HepG2 (cell line): ENCODE data around the gene ACER3. TPM values are rescaled to one million over a fixed set of nuclear protein-coding genes. Genes with fewer than 3 reads are reported as not detected.

ENCODE experiments used
- ATAC-seq: fragments of 200-7000 bp; cut with Tn5 transposase; 3 replicates; pipeline ENCODE4 v1.9.1; 2020; ENCODE audit warnings: mild to moderate bottlenecking, moderate library complexity
- BruUV-seq: library from RNA; stranded (reverse); fragments of 400-500 nt; replicated peaks from 2 replicates; lab custom pipeline; 2021; lab: Mats Ljungman, UMichigan
- CTCF ChIA-PET: fragments of 300-600 bp; formaldehyde crosslinking; extraction: SDS; loops from one replicate; lab custom pipeline; 2021; ENCODE audit warnings: low total read pairs, inconsistent platforms, low intra/inter-chr PET ratio; lab: Yijun Ruan, JAX
- POLR2A ChIA-PET: fragments of 350-600 bp; sonication (Branson Sonifier 250); formaldehyde crosslinking; loops from one replicate; lab custom pipeline; 2020; ENCODE audit warnings: antibody characterized with exemption, inconsistent platforms; lab: Yijun Ruan, JAX
- DNase-seq: peaks from one replicate; pipeline ENCODE4 v3.0.0-alpha.2; 2015; ENCODE audit warnings: low spot score
- FAIRE-seq: peaks from 3 replicates; lab custom pipeline; 2011; peaks lifted over from hg19 to GRCh38; lab: Jason Lieb, UNC
- H2AFZ ChIP-seq: one replicate; pipeline ENCODE4 v1.6.1; 2011; ENCODE audit warnings: low read length, inconsistent platforms
- H3K27ac ChIP-seq: fragments of 300-600 bp; 3 replicates; pipeline ENCODE4 v1.8.0; 2011; ENCODE audit warnings: mixed run types, mild to moderate bottlenecking, mixed read lengths, low read length, inconsistent platforms; ENCODE audit not compliant: insufficient read depth; ENCODE audit errors: extremely low read length
- H3K27me3 ChIP-seq, 2 experiments: fragments of 200-600 bp in 1 of 2; 2 replicates in 1 of 2; 3 replicates in 1 of 2; pipeline versions ENCODE4 v1.6.0 to v1.8.0; 2011; ENCODE audit warnings: low read length in 2 of 2, mild to moderate bottlenecking in 2 of 2, moderate library complexity in 2 of 2, inconsistent platforms in 1 of 2; ENCODE audit not compliant: insufficient read depth in 2 of 2, control insufficient read depth in 1 of 2
- H3K36me3 ChIP-seq, 2 experiments: fragments of 200-600 bp in 1 of 2; replicated peaks in 1 of 2; 2 replicates in 1 of 2; 3 replicates in 1 of 2; pipeline versions ENCODE4 v1.5.1 to v1.8.0; 2011; ENCODE audit warnings: low read length in 2 of 2, inconsistent platforms in 1 of 2; ENCODE audit not compliant: insufficient read depth in 2 of 2, control insufficient read depth in 1 of 2
- H3K4me1 ChIP-seq: 2 replicates; pipeline ENCODE4 v1.5.1; 2012; ENCODE audit warnings: low read length, inconsistent platforms; ENCODE audit not compliant: insufficient read depth
- H3K4me2 ChIP-seq: 2 replicates; pipeline ENCODE4 v1.6.0; 2011; ENCODE audit warnings: low read depth, low read length, inconsistent platforms
- H3K4me3 ChIP-seq, 3 experiments: fragments of 200-600 bp in 1 of 3; sonication (generic), shearing (Covaris generic) in 1 of 3; replicated peaks in 1 of 3; 2 replicates each; pipeline ENCODE4 v1.5.1; 2011 to 2016; ENCODE audit warnings: low read length in 3 of 3, inconsistent platforms in 2 of 3, low read depth in 2 of 3, mild to moderate bottlenecking in 2 of 3, control low read depth in 1 of 3, mixed read lengths in 1 of 3; ENCODE audit not compliant: insufficient read depth in 1 of 3
- H3K79me2 ChIP-seq: one replicate; pipeline ENCODE4 v1.6.1; 2011; ENCODE audit warnings: low read length, inconsistent platforms; ENCODE audit not compliant: insufficient read depth
- H3K9ac ChIP-seq: 2 replicates; pipeline ENCODE4 v1.6.0; 2011; ENCODE audit warnings: mild to moderate bottlenecking, low read depth, low read length, inconsistent platforms; ENCODE audit not compliant: insufficient read depth
- H3K9me3 ChIP-seq: 2 replicates; pipeline ENCODE4 v1.5.1; 2012; ENCODE audit warnings: mild to moderate bottlenecking, low read length
- H4K20me1 ChIP-seq: 2 replicates; pipeline ENCODE4 v1.6.0; 2011; ENCODE audit warnings: inconsistent platforms, mild to moderate bottlenecking, low read length, moderate library complexity; ENCODE audit not compliant: insufficient read depth
- AKAP8 ChIP-seq: sonication (generic); formaldehyde crosslinking; IDR thresholded peaks from 2 replicates; pipeline ENCODE4 v1.5.1; 2020; ENCODE audit warnings: mild to moderate bottlenecking, missing genetic modification reagents
- GPN1 ChIP-seq: sonication (generic); formaldehyde crosslinking; IDR thresholded peaks from 2 replicates; pipeline ENCODE4 v1.5.1; 2020; ENCODE audit warnings: missing genetic modification reagents, borderline replicate concordance
- KDM5A ChIP-seq: fragments of 200-600 bp; sonication (generic); IDR thresholded peaks from 2 replicates; pipeline ENCODE4 v1.7.0; 2018; ENCODE audit warnings: antibody characterized with exemption, mild to moderate bottlenecking, low read length, borderline replicate concordance
- MXD4 ChIP-seq: IDR thresholded peaks from 2 replicates; pipeline ENCODE4 v1.6.1; 2016; ENCODE audit warnings: mild to moderate bottlenecking, missing biosample characterization, missing genetic modification reagents
- PHF8 ChIP-seq: sonication (generic); formaldehyde crosslinking; IDR thresholded peaks from 2 replicates; pipeline ENCODE4 v1.5.0; 2020; ENCODE audit warnings: missing genetic modification reagents
- RFX1 ChIP-seq: fragments of 450-650 bp; IDR thresholded peaks from 2 replicates; pipeline ENCODE4 v1.6.1; 2017
- SP140L ChIP-seq: sonication (generic); formaldehyde crosslinking; IDR thresholded peaks from 2 replicates; pipeline ENCODE4 v1.4.0; 2020; ENCODE audit warnings: missing genetic modification reagents, borderline replicate concordance
- SRY ChIP-seq: sonication (generic); formaldehyde crosslinking; IDR thresholded peaks from 2 replicates; pipeline ENCODE4 v1.8.0; 2022; ENCODE audit warnings: mild to moderate bottlenecking, missing genetic modification reagents
- ZKSCAN5 ChIP-seq: sonication (generic); formaldehyde crosslinking; IDR thresholded peaks from 2 replicates; pipeline ENCODE4 v1.5.1; 2020; ENCODE audit warnings: mild to moderate bottlenecking, missing genetic modification reagents
- ZNF264 ChIP-seq: sonication (generic); formaldehyde crosslinking; IDR thresholded peaks from 2 replicates; pipeline ENCODE4 v1.4.0; 2020; ENCODE audit warnings: missing genetic modification reagents
- ZNF430 ChIP-seq: sonication (generic); formaldehyde crosslinking; IDR thresholded peaks from 2 replicates; pipeline ENCODE4 v1.9.0; 2021; ENCODE audit warnings: mild to moderate bottlenecking, missing genetic modification reagents
- ZNF574 ChIP-seq: sonication (generic); formaldehyde crosslinking; IDR thresholded peaks from 2 replicates; pipeline ENCODE4 v1.4.0; 2020; ENCODE audit warnings: missing genetic modification reagents
- ZNF577 ChIP-seq: sonication (generic); formaldehyde crosslinking; IDR thresholded peaks from 2 replicates; pipeline ENCODE4 v1.4.0; 2020; ENCODE audit warnings: mild to moderate bottlenecking, low read depth, missing genetic modification reagents, borderline replicate concordance
- ZNF672 ChIP-seq: sonication (generic); formaldehyde crosslinking; IDR thresholded peaks from 2 replicates; pipeline ENCODE4 v1.8.1; 2022; ENCODE audit warnings: missing genetic modification reagents
- ZNF737 ChIP-seq: sonication (generic); formaldehyde crosslinking; IDR thresholded peaks from 2 replicates; pipeline ENCODE4 v1.5.0; 2020; ENCODE audit warnings: missing genetic modification reagents, mild to moderate bottlenecking, borderline replicate concordance
- WGBS: methylation state at CpG from one replicate; pipeline ENCODE4 v1.1.6; 2017; ENCODE audit warnings: low lambda C conversion rate; 5-methylcytosine and 5-hydroxymethylcytosine counted together
- in situ Hi-C: cut with HindIII; loops from 2 replicates; pipeline ENCODE4 v1.10.0; 2017; ENCODE audit warnings: low pct_unique_long_range_greater_than_20kb; ENCODE audit not compliant: extremely low pct_ligation_motif_present
- intact Hi-C: fragments of 100-400 bp; cut with micrococcal nuclease; formaldehyde crosslinking; loops from one replicate; pipeline ENCODE4 v1.10.0; 2022; ENCODE audit not compliant: unreplicated experiment
- polyA plus RNA-seq, 8 experiments: library from polyadenylated mRNA; depleted of rRNA in 3 of 8; stranded (reverse) in 7 of 8; unstranded in 1 of 8; fragments of >200 nt; fragmentation: Illumina TruSeq in 4 of 8; extraction: Trizol in 4 of 8; gene quantifications; 2 replicates each; pipeline versions ENCODE4 v1.2.1 to v1.2.3, GENCODE V29; 2011 to 2016; ENCODE audit warnings: low read depth in 4 of 8, missing spikeins in 1 of 8, mixed read lengths in 1 of 8; ENCODE audit not compliant: insufficient read depth in 1 of 8
- total RNA-seq, 5 experiments: library from RNA; depleted of rRNA; stranded (reverse); fragments of >200 nt; fragmentation: Illumina TruSeq; extraction: Trizol; gene quantifications; 2 replicates each; pipeline ENCODE4 v1.2.3, GENCODE V29; 2016; ENCODE audit warnings: low read depth in 1 of 5
- TF ChIP-seq, protein P1 (sequence below): sonication (generic); formaldehyde crosslinking; IDR thresholded peaks from 2 replicates; pipeline ENCODE4 v1.4.0; 2020; ENCODE audit warnings: missing genetic modification reagents, borderline replicate concordance
- TF ChIP-seq, protein P2 (sequence below), 2 experiments: fragments of 450-650 bp in 1 of 2; sonication (generic) in 1 of 2; formaldehyde crosslinking; IDR thresholded peaks; 2 replicates each; pipeline versions ENCODE4 v1.5.0 to v1.8.0; 2020 to 2022; ENCODE audit warnings: mild to moderate bottlenecking in 1 of 2, missing genetic modification reagents in 1 of 2

Gene ACER3
- total and polyA plus RNA-seq, 2 of the 13 experiments (the other 11 are each of a cell fraction or from before 2014, with no cell fraction given) = 6.0 to 9.8 TPM

DNA sequence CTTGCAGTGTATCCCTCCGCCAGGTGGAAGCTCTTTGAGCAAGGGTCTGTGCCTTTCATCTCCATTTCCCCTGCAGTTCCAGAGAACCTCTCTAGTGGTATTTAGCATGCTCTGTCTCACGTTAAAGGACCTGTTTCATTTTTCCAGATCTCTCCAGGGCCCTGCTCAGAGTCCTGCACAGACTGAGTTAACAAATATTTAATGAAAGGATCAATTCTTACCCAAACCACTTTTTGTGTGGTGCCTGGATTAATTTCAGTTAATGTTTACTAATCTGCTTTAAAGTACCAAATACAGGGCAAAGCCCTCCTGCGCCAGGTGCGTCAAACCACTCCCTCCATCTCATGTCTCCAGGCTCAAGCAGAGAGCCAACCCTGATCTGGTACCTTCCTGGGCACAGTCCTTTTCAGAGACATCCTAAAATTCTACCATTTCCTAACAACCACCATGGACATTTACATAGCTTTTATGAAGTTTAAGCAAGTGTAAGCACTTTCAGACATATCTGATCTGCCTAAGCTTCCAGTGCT is 18.7 kb upstream of the ACER3 start:
- Histone ChIP-seq H3K4me1 (peaks cover 12% of the 10 kb centered on the region), H3K4me3 (no peak overlapping the region), H3K79me2 (no peaks in the 10 kb centered on the region), H3K36me3 (no peaks in the 10 kb centered on the region), H2AFZ (no peak overlapping the region), H3K27me3 (peaks cover 2 to 19% of the 10 kb centered on the region in 2 experiments; a peak in 4 of 5 replicates), H3K27ac (no peak overlapping the region), H3K9ac (no peak overlapping the region), H4K20me1 (no peaks in the 10 kb centered on the region), H3K9me3 (no peaks in the 10 kb centered on the region), H3K4me2 (no peak overlapping the region)
- ChIA-PET POLR2A (no interaction called here), CTCF (no interaction called here)
- ATAC-seq = no peak
- WGBS = 30% methylated on average over 4 of the region's 4 CpGs
- BruUV-seq = no TSS peak
- no peak for TF ChIP-seq RFX1
- TF ChIP-seq ZNF430 = no peak
- no peak for TF ChIP-seq GPN1 (CRISPR knock-in tag)
- TF ChIP-seq KDM5A = no peak
- no peak for TF ChIP-seq PHF8
- no peak for TF ChIP-seq SRY (CRISPR knock-in tag)
- TF ChIP-seq SP140L (CRISPR knock-in tag) = no peak
- TF ChIP-seq, protein P1, sequence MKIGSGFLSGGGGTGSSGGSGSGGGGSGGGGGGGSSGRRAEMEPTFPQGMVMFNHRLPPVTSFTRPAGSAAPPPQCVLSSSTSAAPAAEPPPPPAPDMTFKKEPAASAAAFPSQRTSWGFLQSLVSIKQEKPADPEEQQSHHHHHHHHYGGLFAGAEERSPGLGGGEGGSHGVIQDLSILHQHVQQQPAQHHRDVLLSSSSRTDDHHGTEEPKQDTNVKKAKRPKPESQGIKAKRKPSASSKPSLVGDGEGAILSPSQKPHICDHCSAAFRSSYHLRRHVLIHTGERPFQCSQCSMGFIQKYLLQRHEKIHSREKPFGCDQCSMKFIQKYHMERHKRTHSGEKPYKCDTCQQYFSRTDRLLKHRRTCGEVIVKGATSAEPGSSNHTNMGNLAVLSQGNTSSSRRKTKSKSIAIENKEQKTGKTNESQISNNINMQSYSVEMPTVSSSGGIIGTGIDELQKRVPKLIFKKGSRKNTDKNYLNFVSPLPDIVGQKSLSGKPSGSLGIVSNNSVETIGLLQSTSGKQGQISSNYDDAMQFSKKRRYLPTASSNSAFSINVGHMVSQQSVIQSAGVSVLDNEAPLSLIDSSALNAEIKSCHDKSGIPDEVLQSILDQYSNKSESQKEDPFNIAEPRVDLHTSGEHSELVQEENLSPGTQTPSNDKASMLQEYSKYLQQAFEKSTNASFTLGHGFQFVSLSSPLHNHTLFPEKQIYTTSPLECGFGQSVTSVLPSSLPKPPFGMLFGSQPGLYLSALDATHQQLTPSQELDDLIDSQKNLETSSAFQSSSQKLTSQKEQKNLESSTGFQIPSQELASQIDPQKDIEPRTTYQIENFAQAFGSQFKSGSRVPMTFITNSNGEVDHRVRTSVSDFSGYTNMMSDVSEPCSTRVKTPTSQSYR (CRISPR knock-in tag) = no peak
- TF ChIP-seq ZNF577 (CRISPR knock-in tag) = no peak
- no peak for TF ChIP-seq MXD4 (CRISPR knock-in tag)
- TF ChIP-seq AKAP8 (CRISPR knock-in tag) = no peak
- TF ChIP-seq ZNF672 (CRISPR knock-in tag) = no peak
- TF ChIP-seq ZNF264 (CRISPR knock-in tag) = no peak
- no peak for TF ChIP-seq ZNF737 (CRISPR knock-in tag)
- TF ChIP-seq ZKSCAN5 (CRISPR knock-in tag) = no peak
- TF ChIP-seq, protein P2, sequence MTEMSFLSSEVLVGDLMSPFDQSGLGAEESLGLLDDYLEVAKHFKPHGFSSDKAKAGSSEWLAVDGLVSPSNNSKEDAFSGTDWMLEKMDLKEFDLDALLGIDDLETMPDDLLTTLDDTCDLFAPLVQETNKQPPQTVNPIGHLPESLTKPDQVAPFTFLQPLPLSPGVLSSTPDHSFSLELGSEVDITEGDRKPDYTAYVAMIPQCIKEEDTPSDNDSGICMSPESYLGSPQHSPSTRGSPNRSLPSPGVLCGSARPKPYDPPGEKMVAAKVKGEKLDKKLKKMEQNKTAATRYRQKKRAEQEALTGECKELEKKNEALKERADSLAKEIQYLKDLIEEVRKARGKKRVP (CRISPR knock-in tag; IDR thresholded peaks at IDR 0.05) = no peak
- no peak for TF ChIP-seq ZNF574 (CRISPR knock-in tag)
- intact Hi-C loops = no loop called here
- no peak for FAIRE-seq
- in situ Hi-C loops = no loop called here
- DNase-seq = no peak
